Right lobe of liver (tissue), 5 donors: Measurements from ENCODE around the gene HPX. TPM values are rescaled to one million over a fixed set of nuclear protein-coding genes. Genes with fewer than 3 reads are reported as not detected.

Experiments used
- total RNA-seq, 6 experiments: library from RNA; depleted of rRNA in 2 of 6; stranded (reverse); fragments of >200 nt in 2 of 6; fragmentation: NEBNext Ultra II Directional in 3 of 6; extraction: Animal tissue kit (Norgen Biotek cat#: 25700) in 3 of 6; gene quantifications; one replicate each; pipeline versions ENCODE4 v1.1.0 to v1.2.4, GENCODE V29; 2016 to 2023
- donor health status: DM: no; HTN: no; CAD: no.
- donor health status: DM: no; HTN: no; CAD: no.
- donor health status: DM: no; HTN: yes; CAD: no.
- donor health status: DM: no; HTN: yes; CAD: no.

Gene HPX
- total RNA-seq, 6 experiments from 2014 or later = 3,555 to 5,250 (median 4,456) TPM

Other genes starting within 250 kb of the HPX start
- not detected for gene OR52W1, start 241.8 kb downstream of the HPX start, total RNA-seq
- not detected for gene C11orf42, start 235.4 kb downstream of the HPX start, total RNA-seq
- gene FHIP1B, start 206.4 kb downstream of the HPX start, total RNA-seq = 10 to 100 TPM; 20.3 to 37.5 (median 27.8) TPM
- under 1 TPM in 1 of 6 experiments, not detected in 5; 0.25 TPM for gene CNGA4, start 201.9 kb downstream of the HPX start, total RNA-seq
- gene CCKBR, start 181.1 kb downstream of the HPX start, total RNA-seq = not detected
- gene CAVIN3, start 120.5 kb downstream of the HPX start, total RNA-seq = 10 to 100 TPM in 1 of 6 experiments, 1 to 10 TPM in 5; 2.6 to 11.2 (median 4.1) TPM
- 10 to 100 TPM; 45.3 to 77.9 (median 57.3) TPM for gene SMPD1, start 50.5 kb downstream of the HPX start, total RNA-seq
- 1 to 10 TPM; 3.3 to 5.6 (median 3.8) TPM for gene APBB1, start 21.9 kb downstream of the HPX start, total RNA-seq
- gene TRIM3, start 33.0 kb upstream of the HPX start, total RNA-seq = 1 to 10 TPM; 5.0 to 8.9 (median 6.7) TPM
- gene ARFIP2, start 40.3 kb upstream of the HPX start, total RNA-seq = 10 to 100 TPM; 14.6 to 33.3 (median 23.1) TPM
- 10 to 100 TPM; 10.3 to 33.9 (median 14.1) TPM for gene TIMM10B, start 40.5 kb upstream of the HPX start, total RNA-seq
- gene DNHD1, start 56.3 kb upstream of the HPX start, total RNA-seq = 10 to 100 TPM in 1 of 6 experiments, 1 to 10 TPM in 5; 1.9 to 10.3 (median 6.1) TPM
- gene RRP8, start 162.6 kb upstream of the HPX start, total RNA-seq = 10 to 100 TPM; 11.3 to 17.1 (median 14.2) TPM
- gene ILK, start 162.8 kb upstream of the HPX start, total RNA-seq = 10 to 100 TPM; 33.4 to 79.9 (median 55.0) TPM
- gene TAF10, start 171.2 kb upstream of the HPX start, total RNA-seq = 10 to 100 TPM; 47.3 to 81.9 (median 60.4) TPM
- gene TPP1, start 178.4 kb upstream of the HPX start, total RNA-seq = 100 to 1,000 TPM in 2 of 6 experiments, 10 to 100 TPM in 4; 62.5 to 159 (median 81.0) TPM
- 1 to 10 TPM; 1.8 to 9.2 (median 4.1) TPM for gene DCHS1, start 214.8 kb upstream of the HPX start, total RNA-seq
- gene MRPL17, start 242.4 kb upstream of the HPX start, total RNA-seq = 10 to 100 TPM; 10.7 to 21.6 (median 17.3) TPM